Endodermal cell (in vitro differentiated cells): ENCODE data around the gene GPR65. TPM values are rescaled to one million over a fixed set of nuclear protein-coding genes. Genes with fewer than 3 reads are reported as not detected.

Experiments
- DNase-seq: peaks from one replicate; pipeline ENCODE4 v3.0.0-alpha.2; 2017
- H3K27ac ChIP-seq: 2 replicates; pipeline ENCODE4 v1.5.1; 2013; ENCODE audit warnings: mild to moderate bottlenecking, low read depth, low read length, moderate library complexity
- H3K27me3 ChIP-seq: 2 replicates; pipeline ENCODE4 v1.6.1; 2013; ENCODE audit warnings: mild to moderate bottlenecking, low read length, moderate library complexity; ENCODE audit not compliant: insufficient read depth, control insufficient read depth, poor library complexity, severe bottlenecking
- H3K36me3 ChIP-seq: 2 replicates; pipeline ENCODE4 v1.7.0; 2013; ENCODE audit warnings: mild to moderate bottlenecking, low read length, moderate library complexity; ENCODE audit not compliant: control insufficient read depth, insufficient read depth
- H3K4me1 ChIP-seq: one replicate; pipeline ENCODE4 v1.7.0; 2013; ENCODE audit warnings: low read length; ENCODE audit not compliant: control insufficient read depth, insufficient read depth
- H3K4me3 ChIP-seq: 2 replicates; pipeline ENCODE4 v1.5.1; 2013; ENCODE audit warnings: mild to moderate bottlenecking, low read length, moderate library complexity
- H3K9ac ChIP-seq: 2 replicates; pipeline ENCODE4 v1.6.1; 2013; ENCODE audit warnings: mild to moderate bottlenecking, low read length, moderate library complexity; ENCODE audit not compliant: poor library complexity, severe bottlenecking; ENCODE audit errors: extremely low read depth
- H3K9me3 ChIP-seq: 2 replicates; pipeline ENCODE4 v1.6.1; 2013; ENCODE audit warnings: mild to moderate bottlenecking, low read length, moderate library complexity; ENCODE audit not compliant: control insufficient read depth
- H3K27ac Mint-ChIP-seq: 2 replicates; pipeline ENCODE4 v1.8.0; 2020; ENCODE audit warnings: mixed read lengths
- H3K27me3 Mint-ChIP-seq: 2 replicates; pipeline ENCODE4 v1.8.0; 2021; ENCODE audit warnings: mild to moderate bottlenecking, mixed read lengths; ENCODE audit not compliant: insufficient read depth
- H3K36me3 Mint-ChIP-seq: 2 replicates; pipeline ENCODE4 v1.8.0; 2020; ENCODE audit warnings: low read depth, mixed read lengths
- H3K4me1 Mint-ChIP-seq: 2 replicates; pipeline ENCODE4 v1.8.0; 2020; ENCODE audit warnings: mixed read lengths
- H3K4me3 Mint-ChIP-seq: 2 replicates; pipeline ENCODE4 v1.8.0; 2020; ENCODE audit warnings: mild to moderate bottlenecking, moderate library complexity, mixed read lengths
- H3K9me3 Mint-ChIP-seq: 2 replicates; pipeline ENCODE4 v1.8.0; 2020; ENCODE audit warnings: mild to moderate bottlenecking, mixed read lengths
- CTCF ChIP-seq: fragments of 200-600 bp; sonication (generic); conservative IDR thresholded peaks from 2 replicates; pipeline ENCODE4 v1.5.0; 2021; ENCODE audit warnings: antibody characterized with exemption, mild to moderate bottlenecking
- WGBS, 2 experiments: methylation state at CpG; one replicate each; pipeline versions ENCODE4 v1.1.5 to v1.1.7; 2013; ENCODE audit warnings: missing lambda C conversion rate in 2 of 2, mixed read lengths in 1 of 2; ENCODE audit not compliant: insufficient coverage in 1 of 2, insufficient read length in 1 of 2; 5-methylcytosine and 5-hydroxymethylcytosine counted together
- total RNA-seq, 2 donors: library from RNA; stranded (reverse); fragmentation: NEBNext Ultra II Directional in 1 of 2; extraction: Animal tissue kit (Norgen Biotek cat#: 25700) in 1 of 2; gene quantifications; 2 replicates in 1 of 2; 3 replicates in 1 of 2; pipeline ENCODE4 v1.2.1, GENCODE V29; 2021

Gene GPR65
- total RNA-seq, 2 donors from 2014 or later = not detected

- Mint-ChIP-seq H3K4me1 (peaks cover 27% of the 10 kb centered on the region), H3K27me3 (no peaks in the 10 kb centered on the region), H3K27ac (peak overlapping the region; percentile 89), H3K9me3 (no peaks in the 10 kb centered on the region), H3K36me3 (no peaks in the 10 kb centered on the region), H3K4me3 (no peak overlapping the region)
- Histone ChIP-seq H3K4me1 (peaks cover 15% of the 10 kb centered on the region), H3K27me3 (no peaks in the 10 kb centered on the region), H3K4me3 (peak overlapping the region; percentile 21), H3K9ac (no peak overlapping the region), H3K27ac (no peak overlapping the region), H3K9me3 (peaks cover 12% of the 10 kb centered on the region), H3K36me3 (no peaks in the 10 kb centered on the region)
- 81 to 88% methylated on average over 4 to 6 of the region's 6 CpGs for WGBS, 2 experiments
- peak; percentile 57 for DNase-seq
- TF ChIP-seq CTCF = no peak
These were observed 9.2 kb upstream of the GPR65 start for GRCh38 chr14:87995500-87996290.

- Mint-ChIP-seq H3K36me3 (no peaks in the 10 kb centered on the region), H3K27me3 (no peaks in the 10 kb centered on the region), H3K27ac (peak overlapping the region; percentile 37), H3K4me3 (no peak overlapping the region), H3K9me3 (no peaks in the 10 kb centered on the region), H3K4me1 (peaks cover 27% of the 10 kb centered on the region)
- no peaks in the 10 kb centered on the region for H3K27me3 ChIP-seq
- TF ChIP-seq CTCF = no peak
- no peak for DNase-seq
- no peaks in the 10 kb centered on the region for H3K36me3 ChIP-seq
- H3K27ac ChIP-seq = no peak overlapping the region
- no peak overlapping the region for H3K4me3 ChIP-seq
- 80 to 100% methylated on average over 1 of the region's 1 CpG for WGBS, 2 experiments
- no peak overlapping the region for H3K9ac ChIP-seq
- H3K4me1 ChIP-seq = peaks cover 15% of the 10 kb centered on the region
- H3K9me3 ChIP-seq = peaks cover 12% of the 10 kb centered on the region
These were observed 8.7 kb upstream of the GPR65 start for GRCh38 chr14:87996291-87996592.

GRCh38 chr14:87998482-87998881, 6.5 kb upstream of the GPR65 start:
- H3K4me3 Mint-ChIP-seq = no peak overlapping the region
- no peaks in the 10 kb centered on the region for H3K36me3 Mint-ChIP-seq
- no peak for TF ChIP-seq CTCF
- Histone ChIP-seq H3K9ac (no peak overlapping the region), H3K4me1 (peaks cover 11% of the 10 kb centered on the region), H3K36me3 (no peaks in the 10 kb centered on the region), H3K9me3 (peaks cover 12% of the 10 kb centered on the region), H3K4me3 (no peak overlapping the region), H3K27ac (no peak overlapping the region), H3K27me3 (no peaks in the 10 kb centered on the region)
- no peak for DNase-seq
- H3K27me3 Mint-ChIP-seq = no peaks in the 10 kb centered on the region
- peaks cover 20% of the 10 kb centered on the region for H3K4me1 Mint-ChIP-seq
- no peaks in the 10 kb centered on the region for H3K9me3 Mint-ChIP-seq
- H3K27ac Mint-ChIP-seq = no peak overlapping the region
